ENCODE measurements around the gene RABGEF1.
"Not testable (repeated sequence)": the region's sequence is repeated elsewhere in the genome, so short reads cannot be mapped to it uniquely, and the experiment has no call there.

DNA sequence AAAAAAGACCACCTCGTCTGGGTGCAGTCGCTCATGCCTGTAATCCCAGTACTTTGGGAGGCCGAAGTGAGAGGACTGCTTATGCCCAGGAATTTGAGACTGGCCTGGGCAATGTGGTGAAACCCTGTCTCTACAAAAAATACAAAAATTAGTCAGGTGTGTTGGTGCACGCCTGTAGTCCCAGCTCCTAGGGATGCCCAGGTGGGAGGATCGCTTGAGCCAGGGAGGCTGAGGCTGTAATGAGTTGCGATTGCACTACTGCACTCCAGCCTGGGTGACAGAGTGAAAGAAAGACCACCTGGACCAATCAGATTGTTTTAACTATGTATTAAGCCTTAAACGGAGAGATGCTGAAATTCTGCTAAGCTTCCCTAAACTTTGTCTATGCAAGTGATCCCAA, 103.0 kb downstream of the RABGEF1 start:
- TF ChIP-seq POLR2A, POLR2AphosphoS5 (IDR thresholded peaks at IDR 0.05; ENCODE audit: low read depth, low read length): not testable (repeated sequence)

All from GM12891 (cell line).